Measurements from ENCODE around the gene AHDC1. TPM values are rescaled to one million over a fixed set of nuclear protein-coding genes. Genes with fewer than 3 reads are reported as not detected.

AHDC1 gene
- total and polyA plus RNA-seq, 9 of the 15 experiments (the other 6 are each of a cell fraction or from before 2014, with no cell fraction given), result 0.21 to 36.4 (median 4.7) TPM

DNA sequence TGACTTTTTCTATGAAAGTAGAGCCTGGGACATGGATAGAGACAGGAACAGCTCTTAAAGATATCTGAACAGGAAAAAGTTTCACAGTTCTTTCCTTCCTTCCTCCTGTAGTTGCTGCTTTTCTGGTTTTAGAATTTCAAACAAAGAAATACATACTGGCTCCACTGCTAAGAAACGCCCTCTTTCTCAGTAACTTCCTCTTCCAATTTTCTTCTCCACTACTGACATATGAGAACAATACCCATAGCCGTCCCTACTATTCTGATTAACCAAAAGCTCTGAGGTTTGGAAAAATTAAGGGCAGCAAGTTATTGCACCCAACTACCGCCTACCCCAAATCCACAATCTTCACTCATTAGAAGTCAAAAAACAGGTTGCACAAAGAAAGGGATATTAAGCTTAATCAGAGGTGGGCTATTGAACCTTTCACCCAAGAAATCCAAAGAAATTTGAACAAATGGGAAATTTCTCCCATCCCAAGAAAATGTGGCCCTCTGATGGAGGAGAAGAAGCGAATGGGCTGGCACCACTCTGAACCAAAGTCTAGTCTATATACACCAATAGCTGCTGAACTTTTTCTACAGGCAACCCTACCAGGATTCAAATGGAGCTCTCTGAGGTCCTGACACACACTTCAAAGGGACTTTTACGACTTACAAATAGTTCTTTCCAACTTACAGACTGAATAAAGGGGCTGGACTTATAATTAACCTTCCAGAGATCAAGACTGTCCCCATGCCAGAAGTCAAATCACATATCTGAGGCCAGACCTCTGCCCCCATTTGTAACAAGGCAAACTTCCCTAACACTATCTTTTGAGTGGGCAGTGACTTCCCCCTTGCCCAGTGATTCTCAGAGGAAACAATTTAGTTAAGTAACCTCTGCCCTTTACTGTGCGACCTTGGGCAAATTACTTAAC is 115.7 kb downstream of the AHDC1 start (continued):
- TF ChIP-seq, protein P1, sequence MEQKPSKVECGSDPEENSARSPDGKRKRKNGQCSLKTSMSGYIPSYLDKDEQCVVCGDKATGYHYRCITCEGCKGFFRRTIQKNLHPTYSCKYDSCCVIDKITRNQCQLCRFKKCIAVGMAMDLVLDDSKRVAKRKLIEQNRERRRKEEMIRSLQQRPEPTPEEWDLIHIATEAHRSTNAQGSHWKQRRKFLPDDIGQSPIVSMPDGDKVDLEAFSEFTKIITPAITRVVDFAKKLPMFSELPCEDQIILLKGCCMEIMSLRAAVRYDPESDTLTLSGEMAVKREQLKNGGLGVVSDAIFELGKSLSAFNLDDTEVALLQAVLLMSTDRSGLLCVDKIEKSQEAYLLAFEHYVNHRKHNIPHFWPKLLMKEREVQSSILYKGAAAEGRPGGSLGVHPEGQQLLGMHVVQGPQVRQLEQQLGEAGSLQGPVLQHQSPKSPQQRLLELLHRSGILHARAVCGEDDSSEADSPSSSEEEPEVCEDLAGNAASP (IDR thresholded peaks at IDR 0.05), result no peak
- TF ChIP-seq GABPB2 (CRISPR knock-in tag; conservative IDR thresholded peaks at IDR 0.05) (no peak), EHMT2 (IDR thresholded peaks at IDR 0.05) (peak; percentile 63; the same call in 1 of the 2 replicates), LEF1 (IDR thresholded peaks at IDR 0.05) (peak; percentile 51; the same call in 1 of the 2 replicates), KLF13 (tag; IDR thresholded peaks at IDR 0.05; ENCODE audit: borderline replicate concordance, low read depth) (no peak), ETV6 (IDR thresholded peaks at IDR 0.05; ENCODE audit: borderline replicate concordance in 1 of 2, low read depth in 2 of 2, low read length in 1 of 2) (peak in 1 of 2 experiments; percentile 73; a peak in 2 of 4 replicates), ETV6 (CRISPR knock-in tag; IDR thresholded peaks at IDR 0.05; ENCODE audit: borderline replicate concordance) (no peak), FOXM1 (IDR thresholded peaks at IDR 0.05; ENCODE audit: low read depth) (no peak), FOXM1 (CRISPR knock-in tag; IDR thresholded peaks at IDR 0.05; ENCODE audit: low read depth) (peak; percentile 38; the same call in 1 of the 2 replicates), KDM1A (IDR thresholded peaks at IDR 0.05) (peak; percentile 69 to 72; a peak in 3 of 4 replicates), ELF1 (tag; IDR thresholded peaks at IDR 0.05) (peak; percentile 58), RAD21 (CRISPR knock-in tag; conservative IDR thresholded peaks at IDR 0.05 in 1 of 2, IDR thresholded peaks at IDR 0.05 in 1 of 2) (0 out of 4 replicates have a peak, but pooled peaks of 1 of the 2 experiments have one; percentile 9), ZNF589 (CRISPR knock-in tag; IDR thresholded peaks at IDR 0.05; ENCODE audit: low read depth) (0 out of 2 replicates have a peak, but pooled peaks have one; percentile 61), STAT5A (IDR thresholded peaks at IDR 0.05; ENCODE audit: borderline replicate concordance, low read length) (0 out of 2 replicates have a peak, but pooled peaks have one; percentile 13), BCOR (IDR thresholded peaks at IDR 0.05) (peak; percentile 87)
- TF ChIP-seq, protein P2, sequence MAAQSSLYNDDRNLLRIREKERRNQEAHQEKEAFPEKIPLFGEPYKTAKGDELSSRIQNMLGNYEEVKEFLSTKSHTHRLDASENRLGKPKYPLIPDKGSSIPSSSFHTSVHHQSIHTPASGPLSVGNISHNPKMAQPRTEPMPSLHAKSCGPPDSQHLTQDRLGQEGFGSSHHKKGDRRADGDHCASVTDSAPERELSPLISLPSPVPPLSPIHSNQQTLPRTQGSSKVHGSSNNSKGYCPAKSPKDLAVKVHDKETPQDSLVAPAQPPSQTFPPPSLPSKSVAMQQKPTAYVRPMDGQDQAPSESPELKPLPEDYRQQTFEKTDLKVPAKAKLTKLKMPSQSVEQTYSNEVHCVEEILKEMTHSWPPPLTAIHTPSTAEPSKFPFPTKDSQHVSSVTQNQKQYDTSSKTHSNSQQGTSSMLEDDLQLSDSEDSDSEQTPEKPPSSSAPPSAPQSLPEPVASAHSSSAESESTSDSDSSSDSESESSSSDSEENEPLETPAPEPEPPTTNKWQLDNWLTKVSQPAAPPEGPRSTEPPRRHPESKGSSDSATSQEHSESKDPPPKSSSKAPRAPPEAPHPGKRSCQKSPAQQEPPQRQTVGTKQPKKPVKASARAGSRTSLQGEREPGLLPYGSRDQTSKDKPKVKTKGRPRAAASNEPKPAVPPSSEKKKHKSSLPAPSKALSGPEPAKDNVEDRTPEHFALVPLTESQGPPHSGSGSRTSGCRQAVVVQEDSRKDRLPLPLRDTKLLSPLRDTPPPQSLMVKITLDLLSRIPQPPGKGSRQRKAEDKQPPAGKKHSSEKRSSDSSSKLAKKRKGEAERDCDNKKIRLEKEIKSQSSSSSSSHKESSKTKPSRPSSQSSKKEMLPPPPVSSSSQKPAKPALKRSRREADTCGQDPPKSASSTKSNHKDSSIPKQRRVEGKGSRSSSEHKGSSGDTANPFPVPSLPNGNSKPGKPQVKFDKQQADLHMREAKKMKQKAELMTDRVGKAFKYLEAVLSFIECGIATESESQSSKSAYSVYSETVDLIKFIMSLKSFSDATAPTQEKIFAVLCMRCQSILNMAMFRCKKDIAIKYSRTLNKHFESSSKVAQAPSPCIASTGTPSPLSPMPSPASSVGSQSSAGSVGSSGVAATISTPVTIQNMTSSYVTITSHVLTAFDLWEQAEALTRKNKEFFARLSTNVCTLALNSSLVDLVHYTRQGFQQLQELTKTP (IDR thresholded peaks at IDR 0.05; ENCODE audit: low read depth in 1 of 2, partially characterized antibody in 2 of 2), result peak in 1 of 2 experiments; percentile 29
- TF ChIP-seq, protein P3, sequence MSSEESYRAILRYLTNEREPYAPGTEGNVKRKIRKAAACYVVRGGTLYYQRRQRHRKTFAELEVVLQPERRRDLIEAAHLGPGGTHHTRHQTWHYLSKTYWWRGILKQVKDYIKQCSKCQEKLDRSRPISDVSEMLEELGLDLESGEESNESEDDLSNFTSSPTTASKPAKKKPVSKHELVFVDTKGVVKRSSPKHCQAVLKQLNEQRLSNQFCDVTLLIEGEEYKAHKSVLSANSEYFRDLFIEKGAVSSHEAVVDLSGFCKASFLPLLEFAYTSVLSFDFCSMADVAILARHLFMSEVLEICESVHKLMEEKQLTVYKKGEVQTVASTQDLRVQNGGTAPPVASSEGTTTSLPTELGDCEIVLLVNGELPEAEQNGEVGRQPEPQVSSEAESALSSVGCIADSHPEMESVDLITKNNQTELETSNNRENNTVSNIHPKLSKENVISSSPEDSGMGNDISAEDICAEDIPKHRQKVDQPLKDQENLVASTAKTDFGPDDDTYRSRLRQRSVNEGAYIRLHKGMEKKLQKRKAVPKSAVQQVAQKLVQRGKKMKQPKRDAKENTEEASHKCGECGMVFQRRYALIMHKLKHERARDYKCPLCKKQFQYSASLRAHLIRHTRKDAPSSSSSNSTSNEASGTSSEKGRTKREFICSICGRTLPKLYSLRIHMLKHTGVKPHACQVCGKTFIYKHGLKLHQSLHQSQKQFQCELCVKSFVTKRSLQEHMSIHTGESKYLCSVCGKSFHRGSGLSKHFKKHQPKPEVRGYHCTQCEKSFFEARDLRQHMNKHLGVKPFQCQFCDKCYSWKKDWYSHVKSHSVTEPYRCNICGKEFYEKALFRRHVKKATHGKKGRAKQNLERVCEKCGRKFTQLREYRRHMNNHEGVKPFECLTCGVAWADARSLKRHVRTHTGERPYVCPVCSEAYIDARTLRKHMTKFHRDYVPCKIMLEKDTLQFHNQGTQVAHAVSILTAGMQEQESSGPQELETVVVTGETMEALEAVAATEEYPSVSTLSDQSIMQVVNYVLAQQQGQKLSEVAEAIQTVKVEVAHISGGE (CRISPR knock-in tag; IDR thresholded peaks at IDR 0.05), result 0 out of 6 replicates have a peak, but pooled peaks of 1 of the 3 experiments have one; percentile 13

All from K562 (cell line).